A549 treated with CpdA at 1 μM for 4 hours (cell line): ENCODE measurements around the gene SUDS3. TPM values are rescaled to one million over a fixed set of nuclear protein-coding genes. Genes with fewer than 3 reads are reported as not detected.

Experiments used
- total RNA-seq: library from RNA; stranded (reverse); fragments of 200-300 nt; extraction: Qiagen RNA extraction; gene quantifications from 5 replicates; pipeline ENCODE4 v1.2.3, GENCODE V29; 2022; ENCODE audit warnings: low read depth

The SUDS3 gene
- total RNA-seq = 15.8 to 17.4 TPM (median 16.6 TPM) in 5 replicates

DNA sequence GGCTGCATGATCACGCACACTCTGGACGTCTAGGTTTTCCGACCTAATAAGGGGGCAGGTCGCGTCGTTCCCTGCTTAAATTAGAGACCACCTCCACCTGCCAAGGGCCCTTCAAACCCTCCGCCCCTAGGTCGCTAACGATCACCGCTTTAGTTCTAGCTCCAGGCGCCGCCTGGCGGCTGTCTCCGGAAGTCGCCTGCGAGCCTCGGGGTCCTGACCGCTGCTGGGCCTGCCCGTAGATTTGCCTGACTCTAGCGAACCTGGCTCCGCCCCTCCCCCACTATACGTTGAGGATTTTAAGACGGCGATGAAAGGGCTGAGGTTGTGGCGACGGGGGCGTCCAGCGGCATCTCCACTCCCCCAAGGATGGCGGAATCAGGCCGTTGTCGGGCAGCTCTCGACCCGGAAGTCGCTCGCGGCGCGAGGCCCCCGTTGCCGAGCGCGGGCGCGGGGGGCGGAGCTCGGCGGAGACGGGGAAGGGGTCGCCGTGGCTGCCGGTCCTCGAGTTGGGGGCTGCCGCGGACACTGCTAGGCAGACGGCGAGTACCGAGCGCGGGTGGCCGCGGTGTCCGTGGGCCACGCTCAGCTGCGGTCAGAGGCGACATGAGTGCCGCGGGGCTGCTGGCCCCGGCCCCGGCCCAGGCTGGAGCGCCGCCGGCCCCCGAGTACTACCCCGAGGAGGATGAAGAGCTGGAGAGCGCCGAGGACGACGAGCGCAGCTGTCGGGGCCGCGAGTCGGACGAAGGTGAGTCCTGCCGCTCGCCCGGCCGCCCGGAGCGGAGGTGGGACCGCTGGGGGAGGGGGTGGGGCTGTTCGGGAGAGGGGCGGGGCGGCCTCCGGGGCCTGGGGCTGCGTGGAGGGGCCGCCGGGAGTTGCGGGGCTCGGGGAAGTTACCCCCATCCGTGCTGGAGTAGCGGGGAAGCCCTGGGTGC is at the start of gene SUDS3:
SUDS3 (plus strand) TSS at position 467 of the 932 bp plus-strand sequence; CDS start at position 604, 137 bp downstream.

DNA sequence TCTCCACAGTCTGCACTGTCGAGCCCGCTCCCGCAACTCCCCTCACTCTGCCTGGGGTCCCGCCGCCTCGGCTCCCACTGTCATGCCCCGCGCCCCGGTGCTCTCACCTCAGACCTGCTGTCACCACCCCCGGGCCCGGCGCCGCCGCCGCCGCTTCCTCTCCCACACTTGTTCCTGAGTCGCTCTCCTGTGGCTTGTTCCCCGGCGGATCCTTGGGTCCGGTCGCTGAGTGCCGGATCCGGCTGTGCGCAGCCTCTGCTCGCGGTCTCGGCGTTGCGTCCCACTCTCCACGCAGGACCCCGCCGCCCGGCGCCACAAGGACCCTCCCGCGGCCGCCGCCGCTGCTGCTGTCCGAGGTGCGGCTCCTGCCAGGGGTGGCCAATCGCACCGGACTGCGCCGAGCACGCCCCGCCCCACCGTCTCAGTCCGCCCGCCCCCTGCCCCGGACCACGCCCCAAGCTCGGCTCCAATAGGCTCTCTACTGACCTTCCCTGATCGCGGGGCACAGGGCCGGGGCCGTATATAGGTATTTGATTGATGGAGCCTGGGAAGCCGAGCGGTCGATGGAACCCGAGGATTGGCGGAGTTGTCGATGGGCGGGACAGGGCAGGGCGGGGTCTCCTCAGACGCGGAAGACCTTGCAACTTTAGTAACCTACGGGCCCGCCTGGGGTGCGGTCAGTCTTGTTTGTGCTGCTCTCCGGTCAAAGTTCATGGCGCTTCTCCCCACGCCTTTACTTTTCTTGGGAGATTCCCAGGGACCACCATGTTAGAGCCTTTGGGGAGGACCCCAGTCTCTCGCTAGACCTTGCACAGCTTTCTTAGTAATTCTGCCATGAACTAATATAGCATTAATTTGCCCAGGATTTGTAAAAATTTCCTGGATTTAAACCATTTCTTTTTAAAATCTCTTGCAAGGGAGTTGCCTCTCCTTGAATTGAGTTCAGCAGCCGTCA is 3.5 kb upstream of the SUDS3 start, which contains the start of gene TAOK3:
TAOK3 (minus strand) TSS at position 367 of the 955 bp plus-strand sequence. CDS start 117,340 bp downstream, outside the sequence.

Other genes starting within 250 kb of the SUDS3 start
- gene PEBP1, start 240.4 kb upstream of the SUDS3 start, total RNA-seq = 223 to 289 TPM (median 266 TPM) in 5 replicates
- 7.5 to 12.7 TPM (median 9.9 TPM) in 5 replicates for gene TAOK3, start 3.6 kb upstream of the SUDS3 start, total RNA-seq